Fibroblast of peridontal ligament (primary cell): Measurements from ENCODE around the gene ODF2.

Experiments used
- DNase-seq: peaks from one replicate; pipeline ENCODE4 v3.0.0-alpha.2; 2010; ENCODE audit errors: extremely low read depth

Gene ODF2

DNA sequence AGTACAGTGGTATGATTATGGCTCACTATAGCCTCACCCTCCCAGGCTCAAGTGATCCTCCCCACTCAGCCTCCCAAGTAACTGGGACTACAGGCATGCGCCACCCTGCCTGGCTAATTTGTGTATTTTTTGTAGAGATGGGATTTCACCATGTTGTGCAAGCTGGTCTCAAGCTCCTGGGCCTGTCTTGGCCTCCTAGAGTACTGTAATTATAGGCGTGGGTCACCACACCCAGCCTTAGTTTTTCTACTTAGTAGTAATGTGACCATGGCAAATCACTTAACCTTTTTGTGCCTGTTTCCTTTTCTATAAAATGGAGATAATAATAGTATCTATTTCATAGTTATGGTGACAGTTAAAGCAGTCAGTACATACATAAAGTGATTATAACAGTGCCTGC lies 70.9 kb downstream of the ODF2 start:
- no peak for DNase-seq

DNA sequence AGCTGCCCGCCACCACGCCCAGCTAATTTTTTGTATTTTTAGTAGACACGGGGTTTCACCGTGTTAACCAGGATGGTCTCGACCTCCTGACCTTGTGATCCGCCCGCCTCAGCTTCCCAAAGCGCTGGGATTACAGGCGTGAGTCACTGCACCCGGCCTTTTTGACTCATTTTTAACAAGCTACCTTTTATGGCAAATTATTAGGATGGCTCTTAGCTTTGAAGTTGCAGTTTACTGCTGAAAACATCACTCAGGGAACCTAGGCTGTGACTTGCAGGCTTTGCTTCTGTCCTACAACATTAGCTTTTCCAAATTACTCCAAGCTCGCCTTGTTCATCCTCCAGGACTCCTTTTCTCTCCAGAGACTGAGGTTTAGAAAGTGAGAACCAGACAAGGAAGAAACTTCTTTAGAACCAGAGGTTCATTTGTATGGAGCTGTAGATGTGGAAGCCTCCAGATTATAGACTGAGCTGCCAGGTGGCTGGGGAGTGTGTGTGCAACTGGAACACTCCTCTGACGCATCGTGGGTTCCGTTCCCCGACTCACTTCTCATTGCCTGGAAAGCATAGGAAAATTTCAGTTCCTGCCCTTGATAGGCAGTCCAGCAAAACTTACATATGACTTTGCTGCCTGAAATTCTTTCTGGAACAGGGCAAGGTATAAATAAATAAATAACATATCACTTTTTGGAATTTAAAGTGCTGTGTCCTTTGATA lies 72.8 kb downstream of the ODF2 start:
- DNase-seq = no peak

DNA sequence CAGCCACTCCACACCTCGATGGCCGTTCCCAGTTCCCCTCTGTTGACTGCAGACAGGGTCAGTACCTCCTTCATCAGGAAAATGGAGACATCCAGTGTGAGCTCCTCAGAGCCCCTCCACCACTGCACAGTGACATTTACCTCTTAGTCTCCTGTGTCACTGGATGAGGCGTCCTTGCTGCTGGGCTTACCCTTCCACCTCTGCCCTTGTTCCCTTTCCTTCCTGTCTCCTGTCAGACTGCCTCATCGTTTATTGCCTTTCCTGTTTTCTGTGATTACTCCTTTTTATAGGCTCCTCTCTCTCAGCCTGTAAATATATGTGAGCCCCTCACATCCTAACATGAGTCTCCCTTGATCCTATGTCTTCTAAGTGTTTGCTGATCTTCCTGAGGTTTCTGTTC lies 73.4 kb downstream of the ODF2 start:
- no peak for DNase-seq

DNA sequence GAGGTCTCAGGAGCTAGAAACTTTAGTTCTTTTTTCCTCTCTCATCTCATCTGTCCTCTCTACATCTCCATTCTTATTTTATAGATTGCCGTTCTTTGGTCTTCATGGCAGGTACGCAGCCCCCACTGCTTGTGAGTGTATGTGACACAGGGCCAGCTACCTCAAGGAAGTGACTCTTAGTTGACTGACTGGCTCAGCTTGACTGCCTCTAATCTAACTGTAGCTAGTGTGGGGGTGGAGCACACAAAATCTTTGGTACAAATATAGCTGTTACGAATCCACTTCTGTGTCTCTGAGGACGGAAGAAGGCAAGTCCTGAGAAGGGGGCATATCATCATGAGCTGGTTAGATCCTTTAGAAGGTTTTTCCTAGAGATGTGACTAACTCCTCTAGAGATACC lies 76.8 kb downstream of the ODF2 start:
- no peak for DNase-seq

DNA sequence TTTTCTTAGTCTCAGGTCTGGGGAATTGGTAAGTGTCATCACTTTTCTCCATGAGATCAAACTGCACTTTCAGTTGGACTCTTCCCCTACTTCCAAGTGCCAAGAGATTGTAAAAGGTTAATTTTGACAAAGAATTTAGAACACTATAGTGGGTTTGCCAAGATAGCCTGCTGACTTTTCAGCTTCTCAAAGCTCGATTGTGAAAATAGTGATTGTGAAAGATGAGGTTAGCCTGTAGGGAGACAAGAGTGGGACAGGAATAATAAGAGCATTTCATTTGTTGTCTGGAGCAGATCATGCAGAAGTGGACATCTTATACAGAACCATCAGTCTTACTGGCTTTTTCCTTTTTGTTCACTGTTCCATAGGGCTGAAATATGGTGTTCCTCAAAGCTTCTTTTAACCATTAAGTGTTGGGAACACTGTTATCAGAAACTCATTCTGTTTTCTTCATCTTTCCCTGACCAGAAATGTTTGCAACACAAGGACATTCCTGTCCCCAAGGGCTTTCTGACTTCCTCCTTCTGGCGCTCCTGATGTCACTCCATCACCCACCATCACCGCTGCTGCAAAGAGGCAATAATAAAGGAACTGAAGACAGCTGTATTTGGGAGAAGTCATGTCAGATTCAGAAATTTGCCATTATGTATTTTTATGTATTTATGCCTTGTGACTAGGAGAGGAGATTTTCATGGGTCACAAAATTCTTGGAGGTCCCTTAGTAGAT lies 85.0 kb downstream of the ODF2 start:
- peak; percentile 27 for DNase-seq

- DNase-seq = no peak
These were observed 90.7 kb downstream of the ODF2 start for GRCh38 chr9:128546504-128546903.

- no peak for DNase-seq
These were observed 93.1 kb downstream of the ODF2 start for GRCh38 chr9:128548876-128549275.

DNA sequence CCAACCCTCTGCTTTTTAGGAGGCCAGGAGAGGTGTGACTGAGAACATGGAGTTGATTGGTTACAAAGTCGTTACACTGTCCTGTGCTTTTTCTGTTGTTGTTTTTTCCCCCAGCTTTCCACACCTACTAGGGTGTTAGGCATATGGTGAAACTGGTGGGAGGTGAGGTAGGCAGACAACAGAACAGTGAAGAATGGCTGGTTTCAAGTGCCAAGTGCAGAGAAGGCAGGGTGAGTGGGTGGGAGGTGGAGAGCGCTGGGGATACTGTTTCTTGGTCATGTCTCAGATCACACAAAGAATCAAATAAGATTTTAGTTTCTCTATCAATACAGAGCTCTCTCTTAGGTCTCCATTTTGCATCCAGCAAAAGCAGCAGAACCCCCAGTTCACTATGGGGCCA lies 94.4 kb downstream of the ODF2 start:
- DNase-seq = no peak
